IPS-NIHi7 (cell line): ENCODE results near the gene ELP2.

Source experiments
- DNase-seq: peaks from one replicate; pipeline ENCODE4 v3.0.0; 2012; ENCODE audit warnings: mixed read lengths; ENCODE audit errors: extremely low spot score

ELP2 gene

DNA sequence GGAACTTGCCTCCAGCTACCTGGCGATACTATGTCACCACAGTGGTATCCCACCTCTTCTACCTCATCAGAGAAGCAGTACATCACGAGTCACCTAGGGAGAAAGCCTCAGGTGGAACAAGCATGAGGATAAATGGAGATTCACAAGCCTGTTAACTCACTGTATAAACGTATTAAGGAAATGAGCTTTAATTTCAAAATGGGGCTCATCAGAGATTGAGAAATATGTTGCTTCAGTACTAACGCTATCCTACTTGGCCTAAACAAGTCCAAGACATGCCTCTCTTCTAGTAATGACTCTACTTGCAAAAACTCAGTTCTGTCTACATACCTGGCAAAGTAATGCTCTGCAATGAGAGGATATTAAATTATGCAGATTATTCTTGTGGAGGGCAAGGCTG lies 4.9 kb upstream of the ELP2 start:
- no peak for DNase-seq

- DNase-seq = no peak
Observed at GRCh38 chr18:36126668-36127067, 3.0 kb upstream of the ELP2 start.

DNA sequence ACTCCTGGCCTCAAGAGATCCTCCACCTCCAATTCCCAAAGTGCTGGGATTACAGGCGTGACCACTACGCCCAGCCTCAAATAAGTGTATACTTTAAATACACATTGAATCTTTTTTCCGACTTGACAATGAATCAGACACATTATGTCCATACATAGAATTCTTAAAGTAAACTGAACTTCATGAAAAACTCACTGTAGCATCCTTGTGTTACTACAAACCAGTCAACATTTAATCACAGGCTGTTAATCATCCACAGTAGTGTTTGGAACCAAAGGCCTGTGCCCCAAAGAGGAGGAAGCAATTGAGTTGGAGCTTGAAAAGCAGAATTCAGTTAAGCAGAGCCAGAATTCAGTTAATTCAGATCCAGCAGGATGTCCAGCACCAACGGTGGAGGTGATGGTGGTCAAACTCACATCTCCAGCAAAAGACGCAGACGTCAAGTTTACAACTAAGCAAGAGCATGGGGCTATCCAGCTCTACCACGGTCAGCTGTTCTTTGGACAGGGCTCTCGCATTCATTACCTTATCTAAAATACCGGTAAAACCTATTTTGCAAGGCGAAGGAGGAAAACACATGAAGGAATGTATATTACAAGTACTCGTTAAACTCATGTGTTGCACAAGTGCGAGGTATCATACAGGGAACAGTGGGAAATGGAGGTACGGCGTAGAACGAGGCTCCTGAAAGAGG lies 1.7 kb upstream of the ELP2 start:
- no peak for DNase-seq

DNA sequence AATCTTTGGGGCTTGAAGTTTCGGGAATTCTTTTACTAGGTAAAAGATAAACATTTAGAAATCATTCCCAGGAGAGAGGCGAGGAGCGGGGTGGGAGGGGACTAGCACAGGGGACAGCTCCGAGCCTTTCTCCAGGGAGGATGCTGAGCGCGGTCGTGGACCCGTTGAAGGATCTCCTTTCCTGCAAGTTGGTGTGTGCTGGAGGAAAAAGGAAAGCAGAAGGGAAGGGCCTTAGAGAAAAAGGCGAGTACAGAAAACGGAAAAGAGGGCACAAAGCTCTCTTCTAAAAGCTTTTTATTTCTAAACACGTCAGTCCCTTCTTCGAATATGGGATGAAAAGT lies 1.2 kb upstream of the ELP2 start:
- peak; percentile 55 for DNase-seq

DNA sequence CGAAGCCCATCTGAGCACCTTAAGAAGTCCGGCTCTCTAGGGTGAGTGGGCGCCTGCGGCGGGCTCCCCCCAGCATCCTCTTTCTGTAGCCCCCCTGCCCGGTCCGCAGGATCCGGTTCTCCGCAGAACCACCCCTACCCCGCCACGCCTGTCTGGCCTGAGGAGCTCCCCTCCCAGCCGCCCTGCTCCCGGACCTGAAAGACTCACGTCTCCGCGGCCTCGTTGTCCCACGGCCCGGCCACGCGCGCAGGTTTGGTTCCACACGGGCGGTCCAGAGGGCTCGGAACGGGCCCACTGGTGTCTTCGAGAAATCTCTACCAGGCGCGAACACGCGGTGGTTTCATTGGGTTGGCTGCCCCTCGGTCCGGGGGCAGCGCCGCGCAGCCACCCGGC lies 796 bp upstream of the ELP2 start:
- peak; percentile 31 for DNase-seq

GRCh38 chr18:36130039-36130831 lies 536 bp downstream of the ELP2 start:
- no peak for DNase-seq

DNA sequence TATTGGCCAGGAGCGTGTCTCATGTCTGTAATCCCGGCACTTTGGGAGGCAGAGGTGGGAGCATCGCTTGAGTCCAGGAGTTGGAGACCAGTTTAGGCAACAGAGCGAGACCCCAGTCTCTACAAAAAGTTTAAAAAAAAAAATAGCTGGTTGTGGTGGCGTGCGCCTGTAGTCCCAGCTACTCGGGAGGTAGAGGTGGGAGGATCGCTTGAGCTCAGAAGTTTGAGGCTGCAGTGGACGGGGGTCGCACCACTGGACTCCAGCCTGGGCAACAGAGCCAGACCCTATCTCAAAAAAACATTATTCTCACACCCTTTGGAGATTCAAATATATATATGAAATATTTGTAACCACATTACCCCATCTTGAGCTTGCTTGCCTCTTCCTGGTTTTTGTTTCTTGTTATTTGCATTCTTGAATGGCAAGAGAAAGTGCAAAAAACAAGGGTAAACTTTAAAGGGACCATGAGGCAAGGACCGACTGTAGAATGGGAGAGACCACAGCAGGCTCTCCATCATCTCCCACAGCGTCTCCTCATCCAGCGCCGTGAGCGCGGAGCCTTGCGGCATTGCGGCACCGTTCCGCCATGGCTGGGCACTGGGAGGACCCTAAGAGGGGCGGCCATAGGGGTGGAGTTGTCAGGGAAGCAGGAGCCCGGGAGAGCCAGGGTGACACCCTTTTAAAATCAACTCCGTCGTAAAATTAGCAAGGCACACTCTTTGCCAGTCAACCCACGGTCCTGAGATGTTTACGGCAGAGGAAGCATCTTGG lies 1.4 kb downstream of the ELP2 start:
- no peak for DNase-seq

DNA sequence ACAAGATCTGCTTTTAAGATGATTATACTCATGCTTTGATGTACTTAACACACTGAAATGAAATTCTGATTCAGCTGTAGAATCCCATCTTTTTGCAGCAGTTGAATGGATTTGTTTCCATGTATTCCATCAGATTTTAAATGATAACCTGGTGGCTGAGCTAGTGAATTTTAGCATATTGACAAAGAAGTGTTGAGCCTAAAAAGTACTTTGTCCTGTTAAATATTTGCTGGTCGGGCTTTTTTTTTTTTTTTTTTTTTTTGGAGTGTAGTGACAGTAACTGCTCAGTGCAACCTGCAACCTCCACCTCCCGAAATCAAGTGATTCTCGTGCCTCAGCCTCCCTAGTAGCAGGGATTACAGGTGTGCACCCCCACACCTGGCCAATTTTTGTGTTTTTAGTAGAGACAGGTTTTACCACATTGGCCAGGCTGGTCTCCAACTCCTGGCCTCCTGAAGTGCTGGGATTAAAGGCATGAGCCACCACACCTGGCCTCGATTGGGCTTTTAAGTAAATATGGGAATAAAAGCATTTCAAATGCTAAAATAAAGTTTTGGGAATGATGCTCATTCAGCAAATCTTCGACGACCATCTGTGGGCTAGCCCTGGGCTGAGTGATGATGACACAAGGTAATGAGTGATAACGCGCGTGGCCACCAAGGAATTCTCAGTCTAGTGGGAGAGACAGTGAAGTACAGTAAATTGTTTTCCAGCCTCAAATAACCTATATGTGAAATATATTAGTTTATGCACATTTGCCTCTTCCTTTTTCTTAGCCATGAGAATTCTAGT lies 2.2 kb downstream of the ELP2 start:
- DNase-seq = no peak

DNA sequence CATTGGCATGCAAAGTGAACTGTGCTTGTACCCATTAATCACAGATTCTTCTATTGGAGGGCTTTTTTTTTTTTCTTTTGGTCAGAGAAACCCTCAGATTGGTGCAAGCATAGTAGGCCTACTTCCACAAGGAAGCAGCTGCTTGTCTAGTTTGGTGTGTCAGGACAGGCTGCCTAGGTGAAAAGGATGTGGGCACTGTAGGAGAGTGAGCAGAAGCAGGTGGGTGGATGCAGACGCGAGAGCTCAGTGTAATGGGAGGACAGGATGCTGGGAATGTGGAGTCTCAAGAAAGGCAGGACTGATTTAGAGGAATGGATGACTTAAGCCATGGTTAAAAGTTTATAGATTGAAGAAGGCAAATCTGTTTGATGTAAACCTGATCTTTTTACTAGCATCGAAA lies 3.1 kb downstream of the ELP2 start:
- no peak for DNase-seq

GRCh38 chr18:36135264-36135663 lies 5.6 kb downstream of the ELP2 start:
- no peak for DNase-seq

DNA sequence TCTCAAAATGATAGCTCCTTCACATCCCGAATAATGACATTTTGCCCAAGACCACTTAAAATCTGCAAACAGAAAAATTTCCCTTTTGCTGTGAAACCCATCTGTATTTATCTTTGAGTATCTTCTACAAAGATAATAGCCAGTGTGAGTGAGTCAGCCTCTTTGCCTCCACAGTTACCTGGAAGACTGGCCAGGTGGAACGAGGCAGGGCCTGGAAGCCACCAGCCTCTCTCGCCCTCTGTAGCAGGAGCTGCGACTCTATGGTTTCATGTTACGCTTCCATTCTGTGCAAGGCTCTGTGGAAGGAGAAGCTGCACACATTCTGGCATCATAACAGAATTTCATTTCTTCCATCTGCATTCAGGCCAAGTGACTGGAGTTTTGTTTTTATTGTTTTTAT lies 9.5 kb downstream of the ELP2 start:
- peak; percentile 13 for DNase-seq

DNA sequence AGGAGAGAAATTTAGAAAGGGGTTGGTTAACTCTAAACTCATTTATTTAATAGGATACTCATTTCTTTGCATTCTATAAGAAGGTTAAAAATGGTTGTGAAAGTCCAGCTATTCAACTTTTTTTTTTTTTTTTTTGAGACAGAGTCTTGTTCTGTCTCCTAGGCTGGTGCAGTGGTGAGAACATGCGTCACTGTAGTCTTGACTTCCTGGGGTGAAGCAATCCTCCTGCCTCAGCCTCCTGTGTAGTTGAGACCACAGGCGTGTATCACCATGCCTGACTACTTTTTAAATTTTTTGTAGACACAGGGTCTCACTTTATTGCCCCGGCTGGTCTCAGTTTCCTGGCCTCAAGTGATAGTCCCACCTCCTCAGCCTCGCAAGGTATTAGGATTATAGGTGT lies 11.9 kb downstream of the ELP2 start:
- no peak for DNase-seq

DNA sequence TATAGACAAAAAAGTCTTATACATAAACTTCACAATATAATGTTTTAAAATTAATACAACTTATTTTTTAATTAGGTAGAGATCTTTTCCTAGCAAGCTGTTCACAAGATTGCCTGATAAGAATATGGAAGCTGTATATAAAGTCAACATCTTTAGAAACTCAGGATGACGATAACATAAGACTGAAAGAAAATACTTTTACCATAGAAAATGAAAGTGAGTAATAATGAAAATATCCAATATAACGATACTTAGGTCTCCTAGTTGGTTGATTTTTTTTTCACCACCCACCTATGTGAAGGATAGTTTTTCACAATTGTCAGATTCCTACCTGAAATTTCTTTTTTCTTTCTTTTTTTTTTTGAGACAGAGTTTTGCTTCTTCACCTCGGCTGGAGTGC lies 13.1 kb downstream of the ELP2 start:
- no peak for DNase-seq

DNA sequence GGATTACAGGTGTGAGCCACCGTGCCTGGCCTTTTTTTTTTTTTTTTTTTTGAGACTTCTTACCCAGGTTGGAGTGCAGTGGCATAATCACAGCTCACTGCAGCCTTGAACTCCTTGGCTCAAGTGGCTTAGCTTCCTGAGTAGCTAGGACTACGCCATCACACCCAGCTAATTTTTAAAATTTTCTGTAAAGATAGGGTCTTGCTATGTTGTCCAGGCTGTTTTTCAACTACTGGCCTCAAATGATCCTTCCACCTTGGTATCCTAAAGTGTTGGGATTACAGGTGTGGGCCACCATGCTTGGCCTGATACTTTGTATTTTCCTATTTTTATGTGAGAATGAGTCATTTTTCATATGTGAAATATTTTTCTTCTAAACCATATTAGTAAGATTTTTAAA lies 13.7 kb downstream of the ELP2 start:
- DNase-seq = no peak

DNA sequence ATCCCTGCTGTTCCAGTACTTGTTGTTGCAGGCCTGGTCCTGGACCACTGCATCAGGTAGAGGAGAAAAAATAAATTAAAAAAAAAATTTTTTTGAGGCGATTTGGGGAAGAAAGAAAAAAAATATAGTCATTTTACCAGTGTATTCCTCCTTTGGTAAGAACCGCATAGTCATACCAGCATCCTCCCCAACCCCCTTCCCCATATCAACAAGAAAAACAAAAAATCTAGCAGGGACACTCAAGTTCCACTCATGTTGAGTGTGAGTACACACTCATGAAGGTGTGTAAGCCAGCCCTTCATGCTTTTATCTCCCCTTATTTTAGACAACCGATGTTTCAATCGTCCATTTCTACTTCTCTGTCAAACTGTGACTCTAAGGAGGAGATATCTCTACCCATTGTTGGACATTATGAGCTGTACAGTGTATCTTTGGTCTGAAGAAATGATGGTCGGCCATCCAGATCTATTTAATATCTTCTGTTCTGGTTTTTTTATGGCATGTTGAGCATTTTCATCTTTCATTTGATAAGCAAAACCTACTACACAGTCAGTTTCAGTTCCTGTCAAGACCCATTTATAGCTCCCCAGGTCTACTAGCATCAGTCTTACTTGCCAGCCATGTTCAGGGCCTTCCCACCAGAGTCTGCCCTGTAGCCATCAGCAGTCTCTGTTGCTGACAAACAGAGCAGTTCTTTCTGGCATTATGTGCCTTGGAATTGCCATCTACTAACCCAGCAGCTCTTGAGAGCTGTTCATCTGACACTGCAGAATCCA lies 20.0 kb downstream of the ELP2 start:
- no peak for DNase-seq

DNA sequence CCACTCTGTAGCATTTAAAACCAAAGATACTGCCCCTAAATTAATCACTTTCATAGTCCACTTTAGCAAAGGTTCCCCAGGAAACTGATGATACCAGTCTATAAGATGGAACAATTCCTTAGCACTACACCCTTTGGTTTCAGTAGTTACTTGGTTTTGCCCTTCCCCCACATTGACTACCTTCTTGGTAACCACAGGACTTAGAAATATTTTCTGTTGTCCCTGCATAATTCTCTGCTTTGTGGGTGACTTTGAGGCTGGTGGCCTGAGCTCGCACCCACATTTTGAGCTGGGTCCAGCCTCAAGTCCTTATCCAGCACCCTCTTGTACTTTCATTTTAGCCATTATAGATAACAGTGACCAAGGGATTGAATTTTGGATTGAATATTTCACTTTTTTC lies 23.1 kb downstream of the ELP2 start:
- DNase-seq = no peak

DNA sequence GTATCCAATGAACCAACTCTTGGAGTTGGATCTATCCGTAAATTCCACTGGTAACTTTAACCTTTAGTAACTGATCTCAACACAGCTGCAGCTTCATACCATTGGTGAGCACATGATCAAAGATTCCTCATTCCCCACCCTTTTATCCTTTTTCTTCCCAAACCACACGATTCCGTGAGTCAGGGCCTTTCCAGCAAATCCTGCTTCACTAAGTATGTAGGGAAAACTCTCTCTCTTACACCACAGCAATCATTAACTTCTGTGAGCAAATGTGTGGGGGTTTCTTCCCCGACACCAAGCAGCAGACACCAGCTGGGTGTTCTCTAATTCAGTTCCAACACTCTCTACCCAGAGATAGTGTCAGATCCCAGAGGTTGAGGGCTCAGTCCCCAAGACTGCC lies 23.5 kb downstream of the ELP2 start:
- no peak for DNase-seq

DNA sequence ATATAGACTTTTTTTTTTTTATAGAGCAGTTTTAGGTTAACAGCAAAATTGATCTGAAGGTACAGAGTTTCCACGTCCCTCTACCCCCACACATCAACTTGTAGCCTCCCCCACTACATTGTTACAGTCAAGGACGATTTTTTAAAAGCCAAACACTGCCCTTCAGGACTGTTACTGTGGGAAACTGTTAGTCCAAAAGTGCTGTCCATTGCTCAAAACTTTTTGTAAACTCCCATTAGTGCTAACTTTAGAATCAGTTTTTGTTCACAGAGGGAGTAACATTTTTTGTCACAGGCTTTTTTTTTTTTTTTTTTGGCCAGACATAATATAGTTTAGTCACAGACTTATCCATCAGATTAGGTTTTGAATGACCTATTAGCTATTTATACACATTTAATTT lies 24.1 kb downstream of the ELP2 start:
- DNase-seq = no peak

DNA sequence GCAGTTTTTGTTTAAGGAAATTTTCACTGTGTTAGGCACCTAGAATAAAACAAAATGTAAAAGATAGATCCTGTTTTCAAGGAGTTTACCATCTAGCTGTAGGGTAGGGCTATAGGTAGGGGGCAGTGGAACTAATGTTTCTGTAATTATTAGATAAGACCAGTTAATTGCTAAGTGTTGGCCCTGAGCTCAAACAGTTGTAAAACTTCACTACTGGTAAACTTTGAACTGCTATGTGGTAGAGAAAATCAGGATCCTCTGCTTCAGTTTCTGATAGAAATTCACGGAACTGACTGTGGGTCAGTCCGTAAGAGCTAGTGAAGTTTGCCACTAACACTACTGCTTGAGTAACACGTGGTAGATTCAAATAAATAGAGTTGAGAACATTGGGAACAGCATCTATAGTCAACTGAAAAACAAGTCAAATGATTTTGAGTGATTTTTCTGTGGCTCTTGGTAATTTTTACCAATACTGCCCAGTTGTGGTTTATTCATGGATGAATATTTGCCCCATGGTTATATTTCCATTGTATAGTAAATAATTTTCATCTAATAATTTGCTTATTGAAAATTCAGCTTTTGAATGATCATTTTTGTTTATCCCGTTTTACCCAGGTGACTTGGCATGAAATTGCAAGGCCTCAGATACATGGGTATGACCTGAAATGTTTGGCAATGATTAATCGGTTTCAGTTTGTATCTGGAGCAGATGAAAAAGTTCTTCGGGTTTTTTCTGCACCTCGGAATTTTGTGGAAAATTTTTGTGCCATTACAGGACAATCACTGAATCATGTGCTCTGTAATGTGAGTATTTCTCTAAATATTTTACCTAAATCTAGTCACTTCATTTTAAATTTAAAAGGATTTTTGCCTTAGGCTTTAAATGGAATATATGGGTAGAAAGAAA lies 26.4 kb downstream of the ELP2 start:
- no peak for DNase-seq

DNA sequence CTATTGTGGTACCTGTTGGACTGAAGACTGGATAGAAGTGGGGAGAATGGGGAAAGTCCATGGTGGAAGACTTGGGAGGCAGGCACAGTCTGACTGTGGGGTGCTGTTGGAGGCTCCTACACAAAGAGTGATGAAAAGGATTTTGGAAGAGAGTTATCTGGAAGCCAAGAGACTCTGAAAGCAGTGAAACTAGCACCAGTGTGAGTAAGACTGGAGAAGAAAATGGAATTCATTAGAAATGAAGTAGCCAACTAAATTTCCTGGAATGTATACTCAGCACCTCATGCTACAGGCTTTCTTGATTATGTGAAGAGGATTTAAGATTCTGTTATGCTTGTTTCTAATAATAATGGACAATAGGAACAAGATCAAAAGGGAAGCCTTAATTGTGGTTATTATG lies 27.7 kb downstream of the ELP2 start:
- DNase-seq = no peak
